ENCODE results near the gene MYD88.
"Not testable (repeated sequence)": the region's sequence is repeated elsewhere in the genome, so short reads cannot be mapped to it uniquely, and the experiment has no call there.

Gene MYD88

DNA sequence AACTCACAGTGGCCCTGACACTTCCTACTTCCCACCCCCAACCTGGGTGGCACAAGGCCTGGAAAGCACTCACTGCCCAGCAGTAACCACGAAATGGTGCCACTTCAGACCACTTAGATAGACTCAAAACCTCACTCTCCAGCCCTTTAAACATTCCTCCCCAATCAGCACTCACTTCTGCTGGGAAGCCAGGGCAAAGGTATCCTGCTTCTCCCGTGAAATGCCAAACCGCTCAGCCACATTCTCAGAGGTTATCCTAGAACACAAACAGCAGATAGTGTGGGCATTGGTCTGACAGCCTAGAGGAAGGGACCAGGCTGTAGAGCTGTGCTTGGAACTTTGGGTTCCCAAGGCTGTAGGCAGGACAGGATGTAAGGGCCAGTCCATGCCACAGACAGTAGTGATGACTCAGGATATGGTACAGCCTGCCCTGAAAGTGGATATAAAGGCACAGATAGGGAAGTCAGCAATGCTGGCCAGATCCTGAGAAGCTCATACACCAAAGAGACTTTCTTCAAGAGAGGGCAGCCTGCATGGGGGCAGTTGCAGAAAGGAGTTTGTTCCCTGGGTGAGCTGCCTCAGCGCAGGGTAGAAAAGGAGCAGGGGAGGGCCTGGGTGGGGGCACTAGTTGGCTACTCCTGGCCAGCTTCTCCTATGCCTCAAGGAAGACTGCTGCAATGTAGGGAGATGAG lies 10.7 kb upstream of the MYD88 start:
- peak; percentile 9 for DNase-seq

DNA sequence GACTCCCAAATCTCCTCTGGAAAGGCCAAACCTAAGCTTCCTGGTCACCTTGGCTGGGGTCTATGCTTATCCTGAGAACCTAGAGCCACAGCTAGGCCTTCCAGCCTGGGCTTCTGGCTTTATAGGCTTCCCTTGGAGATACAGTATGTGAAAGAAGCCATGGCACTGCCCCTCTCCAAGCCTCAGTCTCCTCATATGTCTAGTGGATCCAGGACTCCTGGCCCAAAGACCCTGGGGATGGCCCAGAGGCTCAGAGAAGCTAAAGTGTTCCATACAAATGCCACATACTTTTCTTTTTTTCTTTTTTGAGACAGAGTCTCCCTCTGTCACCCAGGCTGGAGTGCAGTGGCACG lies 10.2 kb upstream of the MYD88 start:
- peak; percentile 6 for DNase-seq

DNA sequence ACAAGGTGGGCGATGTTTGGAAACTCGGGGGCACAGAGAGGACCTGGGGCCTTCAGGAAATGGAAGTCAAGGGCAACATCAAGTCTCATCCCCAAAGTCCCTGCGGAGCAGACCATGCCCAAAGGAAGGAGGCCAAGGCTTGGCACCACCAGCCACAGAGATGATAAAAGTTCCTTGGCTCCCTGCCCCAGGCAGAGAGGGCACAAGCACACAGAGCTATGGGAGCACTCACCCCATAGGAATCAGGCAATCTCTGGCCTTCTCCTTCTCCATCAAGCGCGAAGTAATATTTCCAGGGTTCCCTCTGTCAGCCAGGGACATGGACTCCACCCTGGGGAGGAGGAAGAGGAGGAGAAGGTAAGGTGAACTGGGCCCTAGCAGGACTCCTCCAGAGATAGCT lies 9.4 kb upstream of the MYD88 start:
- DNase-seq: peak; percentile 9

- DNase-seq: no peak
Measured at GRCh38 chr3:38130631-38131065, 7.8 kb upstream of the MYD88 start.

- peak; percentile 47 for DNase-seq
Measured at GRCh38 chr3:38131621-38132369, 6.7 kb upstream of the MYD88 start.

- DNase-seq: no peak
Measured at GRCh38 chr3:38133209-38133556, 5.3 kb upstream of the MYD88 start.

- DNase-seq: no peak
Measured at GRCh38 chr3:38133557-38134405, 4.7 kb upstream of the MYD88 start.

- not testable (repeated sequence) for DNase-seq
Measured at GRCh38 chr3:38134517-38135143, 3.8 kb upstream of the MYD88 start.

DNA sequence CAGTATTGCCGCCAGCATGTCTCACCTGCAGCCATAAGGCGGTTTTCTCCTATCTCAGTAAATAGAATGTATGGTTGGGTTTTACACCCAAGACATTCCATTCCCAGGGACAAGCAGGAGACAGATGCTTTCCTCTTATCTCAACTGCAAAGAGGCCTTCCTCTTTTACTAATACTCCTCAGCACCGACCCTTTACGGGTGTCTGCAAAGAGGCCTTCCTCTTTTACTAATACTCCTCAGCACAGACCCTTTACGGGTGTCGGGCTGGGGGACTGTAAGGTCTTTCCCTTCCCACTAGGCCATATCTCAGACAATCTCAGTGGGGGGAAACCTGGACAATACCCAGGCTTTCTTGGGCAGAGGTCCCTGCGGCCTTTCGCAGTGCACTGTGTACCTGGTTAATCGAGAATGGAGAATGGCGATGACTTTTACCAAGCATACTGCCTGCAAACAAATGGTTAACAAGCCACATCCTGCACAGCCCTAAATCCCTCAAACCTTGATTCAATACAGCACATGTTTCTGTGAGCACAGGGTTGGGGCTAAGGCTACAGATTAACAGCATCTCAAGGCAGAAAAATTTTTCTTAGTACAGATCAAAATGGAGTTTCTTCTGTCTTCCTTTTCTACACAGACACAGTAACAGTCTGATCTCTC lies 2.7 kb upstream of the MYD88 start:
- DNase-seq: not testable (repeated sequence)

- no peak for DNase-seq
Measured at GRCh38 chr3:38136393-38136776, 2.1 kb upstream of the MYD88 start.

GRCh38 chr3:38136777-38137614 lies 1.5 kb upstream of the MYD88 start, which contains the start of gene ACAA1:
ACAA1 (minus strand) TSS chr3:38137127; CDS start chr3:38137035, 92 bp downstream.
- peak; percentile 94 for DNase-seq

- DNase-seq: peak; percentile 46
Measured at GRCh38 chr3:38137615-38138348, 679 bp upstream of the MYD88 start.

- DNase-seq: no peak
Measured at GRCh38 chr3:38139191-38139590, 730 bp downstream of the MYD88 start.

DNA sequence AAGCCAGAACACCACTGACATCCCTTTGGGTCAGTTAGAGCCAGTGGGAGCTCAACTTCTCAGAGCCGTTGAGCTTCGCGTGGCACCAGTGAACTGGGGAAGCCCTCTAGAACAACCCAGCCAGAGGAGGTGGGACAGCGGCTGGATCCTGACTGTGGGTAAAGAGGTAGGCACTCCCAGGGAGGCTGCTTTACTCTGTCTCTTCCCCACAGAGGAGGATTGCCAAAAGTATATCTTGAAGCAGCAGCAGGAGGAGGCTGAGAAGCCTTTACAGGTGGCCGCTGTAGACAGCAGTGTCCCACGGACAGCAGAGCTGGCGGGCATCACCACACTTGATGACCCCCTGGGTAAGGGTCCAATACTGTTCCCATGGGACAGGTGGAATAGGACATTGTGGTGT lies 1.2 kb downstream of the MYD88 start:
- DNase-seq: no peak

- no peak for DNase-seq
Measured at GRCh38 chr3:38140326-38141172, 2.1 kb downstream of the MYD88 start.

- no peak for DNase-seq
Measured at GRCh38 chr3:38141173-38141951, 2.9 kb downstream of the MYD88 start.

DNA sequence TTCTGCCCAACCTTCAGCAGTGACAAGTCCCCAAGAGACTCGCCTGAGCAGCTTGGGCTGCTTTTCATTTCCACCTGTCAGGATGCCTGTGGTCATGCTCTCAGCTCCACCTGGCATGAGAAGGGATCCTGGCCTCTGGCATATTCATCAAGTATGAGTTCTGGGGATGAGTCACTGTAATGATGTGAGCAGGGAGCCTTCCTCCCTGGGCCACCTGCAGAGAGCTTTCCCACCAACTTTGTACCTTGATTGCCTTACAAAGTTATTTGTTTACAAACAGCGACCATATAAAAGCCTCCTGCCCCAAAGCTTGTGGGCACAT lies 3.5 kb downstream of the MYD88 start:
- no peak for DNase-seq

DNA sequence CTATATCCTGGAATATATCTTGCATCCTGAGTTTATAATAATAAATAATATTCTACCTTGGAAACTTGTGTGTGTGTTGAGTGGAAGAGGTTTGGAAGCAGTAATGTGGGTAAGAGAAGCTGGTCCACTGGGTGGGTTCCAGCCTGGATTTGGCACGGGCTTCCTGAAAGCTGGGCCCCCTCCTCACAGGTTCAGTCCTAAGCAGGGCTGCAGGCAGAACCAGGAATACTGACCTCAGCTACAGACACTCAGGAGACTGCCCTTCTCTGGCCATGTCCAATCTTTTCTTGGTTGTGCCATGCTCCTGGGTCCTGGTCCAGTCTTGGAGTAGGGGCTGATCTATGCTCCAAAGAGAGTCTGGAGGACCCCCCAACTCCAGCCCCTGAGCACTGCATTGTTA lies 4.5 kb downstream of the MYD88 start:
- no peak for DNase-seq

GRCh38 chr3:38143511-38143910 lies 5.0 kb downstream of the MYD88 start:
- DNase-seq: no peak
